GM21786 (cell line): ENCODE measurements around the gene ABRAXAS1.
A peak's percentile ranks its signal among the peaks of the same experiment; 100 is the strongest.
"Not testable (repeated sequence)": the region's sequence is repeated elsewhere in the genome, so short reads cannot be mapped to it uniquely, and the experiment has no call there.

Experiments used
- ATAC-seq: cut with Tn5 transposase; IDR thresholded peaks from one replicate; pipeline ENCODE4 v1.9.1; 2021; ENCODE audit not compliant: unreplicated experiment

Gene ABRAXAS1

GRCh38 chr4:83484500-83485461 lies at the start of gene ABRAXAS1:
ABRAXAS1 (minus strand) TSS chr4:83485100; CDS start chr4:83485072, 28 bp downstream.
- peak; percentile 97 for ATAC-seq

GRCh38 chr4:83527671-83528070 lies 42.8 kb upstream of the ABRAXAS1 start:
- ATAC-seq = no peak

GRCh38 chr4:83522239-83522638 lies 37.3 kb upstream of the ABRAXAS1 start:
- ATAC-seq = no peak

- ATAC-seq = no peak
Observed at GRCh38 chr4:83516042-83516772, 31.3 kb upstream of the ABRAXAS1 start.

GRCh38 chr4:83510442-83510841 lies 25.5 kb upstream of the ABRAXAS1 start:
- no peak for ATAC-seq

GRCh38 chr4:83509156-83509585 lies 24.3 kb upstream of the ABRAXAS1 start:
- peak; percentile 58 for ATAC-seq

GRCh38 chr4:83504996-83505395 lies 20.1 kb upstream of the ABRAXAS1 start:
- ATAC-seq = no peak

GRCh38 chr4:83504503-83504902 lies 19.6 kb upstream of the ABRAXAS1 start:
- ATAC-seq = no peak

- ATAC-seq = no peak
Observed at GRCh38 chr4:83503974-83504373, 19.1 kb upstream of the ABRAXAS1 start.

- ATAC-seq = not testable (repeated sequence)
Observed at GRCh38 chr4:83501671-83502070, 16.8 kb upstream of the ABRAXAS1 start.

GRCh38 chr4:83498187-83498586 lies 13.3 kb upstream of the ABRAXAS1 start:
- ATAC-seq = no peak

- not testable (repeated sequence) for ATAC-seq
Observed at GRCh38 chr4:83496085-83496917, 11.4 kb upstream of the ABRAXAS1 start.

- ATAC-seq = no peak
Observed at GRCh38 chr4:83490876-83491450, 6.1 kb upstream of the ABRAXAS1 start.

GRCh38 chr4:83489711-83490326 lies 4.9 kb upstream of the ABRAXAS1 start:
- ATAC-seq = no peak

- ATAC-seq = no peak
Observed at GRCh38 chr4:83486457-83487129, 1.7 kb upstream of the ABRAXAS1 start.

GRCh38 chr4:83473966-83474365 lies 10.9 kb downstream of the ABRAXAS1 start:
- ATAC-seq = no peak

GRCh38 chr4:83473423-83473822 lies 11.5 kb downstream of the ABRAXAS1 start:
- no peak for ATAC-seq

- ATAC-seq = no peak
Observed at GRCh38 chr4:83456184-83456501, 28.8 kb downstream of the ABRAXAS1 start.

- ATAC-seq = peak; percentile 92
Observed at GRCh38 chr4:83455281-83456183, 29.4 kb downstream of the ABRAXAS1 start, which contains the start of the genes HELQ and MRPS18C. HELQ (minus strand) TSS chr4:83455823; CDS start chr4:83455693, 130 bp downstream. MRPS18C (plus strand) TSS chr4:83456058; CDS start chr4:83456078, 20 bp downstream.
